LNCaP clone FGC (cell line): Measurements from ENCODE around the gene SUSD3.
A peak's percentile ranks its signal among the peaks of the same experiment; 100 is the strongest.

Experiments used
- DNase-seq: peaks from one replicate; pipeline ENCODE4 v3.0.0-alpha.2; 2011; ENCODE audit warnings: low read depth
- H3K4me3 ChIP-seq: 2 replicates; pipeline ENCODE4 v1.5.1; 2011; ENCODE audit warnings: mild to moderate bottlenecking, low read depth, low read length, control low read depth
- TF ChIP-seq, protein P1 (sequence below): IDR thresholded peaks from 2 replicates; pipeline ENCODE4 v1.5.1; 2012; ENCODE audit warnings: mild to moderate bottlenecking; ENCODE audit not compliant: control insufficient read depth, insufficient read depth; ENCODE audit errors: extremely low read depth

Gene SUSD3

DNA sequence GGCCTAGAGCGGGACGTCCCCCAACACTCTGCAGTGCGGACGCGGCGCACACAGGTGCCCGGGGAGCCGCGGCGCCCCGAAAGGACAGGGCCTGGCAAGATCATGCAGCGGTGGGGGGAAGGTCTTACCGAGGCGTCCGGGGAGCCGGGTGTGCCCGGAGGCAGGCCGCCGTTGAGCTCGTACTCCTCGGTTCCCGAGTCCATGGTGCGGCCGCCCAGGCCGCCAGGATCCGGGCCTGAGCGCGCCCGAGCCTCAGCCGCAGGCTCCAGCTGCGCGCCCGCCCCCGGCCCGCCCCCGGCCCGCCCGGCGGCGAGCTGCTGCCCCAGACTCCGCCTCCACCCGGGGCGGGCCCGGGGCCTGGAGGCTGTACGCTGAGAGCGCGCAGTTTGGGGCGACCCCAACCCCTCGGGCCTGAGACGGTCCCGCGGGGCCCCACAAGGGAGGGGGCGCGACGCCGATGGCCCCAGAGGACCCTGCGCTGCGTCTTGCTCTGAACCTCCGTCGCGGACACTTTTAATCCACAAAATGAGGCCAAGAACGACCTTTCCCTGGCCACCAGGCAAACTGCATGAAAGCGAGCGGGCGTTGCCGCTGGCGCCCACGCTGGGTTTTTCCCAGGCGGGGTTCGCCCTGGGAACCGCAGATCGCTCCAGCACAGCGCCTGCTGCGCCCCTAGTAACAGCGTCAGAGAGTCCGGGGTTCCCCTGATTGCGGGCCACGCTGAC, 75.7 kb downstream of the SUSD3 start, which contains the start of gene NINJ1:
TSS of gene NINJ1 (minus strand) at position 237 of the 725 bp plus-strand sequence. CDS start at position 203, 34 bp downstream.
- peak within 1 kb of the TSS; percentile 74 for H3K4me3 ChIP-seq
- DNase-seq: no peak

More for the DNA sequence above, 75.7 kb downstream of the SUSD3 start, which contains the start of gene NINJ1:
- TF ChIP-seq, protein P1, sequence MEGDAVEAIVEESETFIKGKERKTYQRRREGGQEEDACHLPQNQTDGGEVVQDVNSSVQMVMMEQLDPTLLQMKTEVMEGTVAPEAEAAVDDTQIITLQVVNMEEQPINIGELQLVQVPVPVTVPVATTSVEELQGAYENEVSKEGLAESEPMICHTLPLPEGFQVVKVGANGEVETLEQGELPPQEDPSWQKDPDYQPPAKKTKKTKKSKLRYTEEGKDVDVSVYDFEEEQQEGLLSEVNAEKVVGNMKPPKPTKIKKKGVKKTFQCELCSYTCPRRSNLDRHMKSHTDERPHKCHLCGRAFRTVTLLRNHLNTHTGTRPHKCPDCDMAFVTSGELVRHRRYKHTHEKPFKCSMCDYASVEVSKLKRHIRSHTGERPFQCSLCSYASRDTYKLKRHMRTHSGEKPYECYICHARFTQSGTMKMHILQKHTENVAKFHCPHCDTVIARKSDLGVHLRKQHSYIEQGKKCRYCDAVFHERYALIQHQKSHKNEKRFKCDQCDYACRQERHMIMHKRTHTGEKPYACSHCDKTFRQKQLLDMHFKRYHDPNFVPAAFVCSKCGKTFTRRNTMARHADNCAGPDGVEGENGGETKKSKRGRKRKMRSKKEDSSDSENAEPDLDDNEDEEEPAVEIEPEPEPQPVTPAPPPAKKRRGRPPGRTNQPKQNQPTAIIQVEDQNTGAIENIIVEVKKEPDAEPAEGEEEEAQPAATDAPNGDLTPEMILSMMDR: no peak
